H1 (cell line): ENCODE results near the gene GGCX. TPM values are rescaled to one million over a fixed set of nuclear protein-coding genes. Genes with fewer than 3 reads are reported as not detected.

Experiments used
- BRCA1 ChIP-seq: IDR thresholded peaks from 2 replicates; pipeline ENCODE4 v1.6.1; 2012; ENCODE audit warnings: low read depth, low read length, improper control_type of control experiment
- CBX8 ChIP-seq: fragments of 300-800, 300-1000 bp; sonication (generic); IDR thresholded peaks from 2 replicates; pipeline ENCODE4 v1.7.1; 2016; ENCODE audit warnings: low read depth, low read length, borderline replicate concordance
- FOSL1 ChIP-seq: IDR thresholded peaks from 2 replicates; pipeline ENCODE4 v1.6.1; 2011; ENCODE audit warnings: mild to moderate bottlenecking, low read depth, low read length, moderate library complexity; ENCODE audit not compliant: insufficient read depth
- HDAC6 ChIP-seq: IDR thresholded peaks from one replicate; pipeline ENCODE4 v1.7.1; 2012; ENCODE audit warnings: low read depth, mild to moderate bottlenecking, inconsistent platforms, low read length, moderate library complexity
- NANOG ChIP-seq: IDR thresholded peaks from 2 replicates; pipeline ENCODE4 v1.6.1; 2011; ENCODE audit warnings: low read length, low read depth, mild to moderate bottlenecking, inconsistent platforms; ENCODE audit not compliant: insufficient read depth, poor library complexity, severe bottlenecking
- NRF1 ChIP-seq: IDR thresholded peaks from 2 replicates; pipeline ENCODE4 v1.6.1; 2011; ENCODE audit warnings: mild to moderate bottlenecking, low read depth, low read length, improper control_type of control experiment
- RFX5 ChIP-seq: IDR thresholded peaks from 2 replicates; pipeline ENCODE4 v1.6.1; 2011; ENCODE audit warnings: low read depth, low read length, improper control_type of control experiment, borderline replicate concordance
- RXRA ChIP-seq: IDR thresholded peaks from 2 replicates; pipeline ENCODE4 v1.6.1; 2011; ENCODE audit warnings: low read depth, mild to moderate bottlenecking, low read length, moderate library complexity; ENCODE audit not compliant: insufficient read depth
- SP1 ChIP-seq: IDR thresholded peaks from 2 replicates; pipeline ENCODE4 v1.6.1; 2011; ENCODE audit warnings: low read depth, low read length
- TAF1 ChIP-seq: IDR thresholded peaks from 2 replicates; pipeline ENCODE4 v1.6.1; 2011; ENCODE audit warnings: mild to moderate bottlenecking, low read depth, low read length
- TAF7 ChIP-seq: optimal IDR thresholded peaks from 2 replicates; pipeline ENCODE3; 2011; ENCODE audit warnings: low read depth, mild to moderate bottlenecking, inconsistent platforms, low read length, moderate library complexity, borderline replicate concordance
- TBP ChIP-seq: IDR thresholded peaks from 2 replicates; pipeline ENCODE4 v1.6.1; 2011; ENCODE audit warnings: low read depth, low read length, improper control_type of control experiment
- polyA plus RNA-seq, 7 experiments: library from polyadenylated mRNA; depleted of rRNA in 3 of 7; stranded (reverse) in 5 of 7; unstranded in 2 of 7; fragments of >200 nt in 5 of 7; fragments of 200-250 nt in 2 of 7; gene quantifications; 1 replicate in 5 of 7; 2 replicates in 1 of 7; 4 replicates in 1 of 7; pipeline versions ENCODE4 v1.2.1 to v1.2.3, GENCODE V29; 2011 to 2013; ENCODE audit warnings: missing spikeins in 2 of 7, mixed read lengths in 2 of 7
- total RNA-seq: library from RNA; stranded (reverse); fragmentation: NEBNext Ultra II Directional; extraction: Animal tissue kit (Norgen Biotek cat#: 25700); gene quantifications from 2 replicates; pipeline ENCODE4 v1.2.1, GENCODE V29; 2021

Gene GGCX
- total and polyA plus RNA-seq, 2 of the 8 experiments (the other 6 are each of a cell fraction or from before 2014, with no cell fraction given): 29.4 to 33.8 TPM

- peak; percentile 95 for TF ChIP-seq TAF1
- no peak for TF ChIP-seq RXRA
- TF ChIP-seq SP1: peak; percentile 42; the same call in 1 of the 2 replicates
- TF ChIP-seq HDAC6: no peak
- TF ChIP-seq FOSL1: 0 out of 2 replicates have a peak, but pooled peaks have one; percentile 47
- peak; percentile 96 for TF ChIP-seq TBP
- TF ChIP-seq CBX8: no peak
- peak; percentile 97 for TF ChIP-seq TAF7
- no peak for TF ChIP-seq NANOG
- peak; percentile 11; the same call in 1 of the 2 replicates for TF ChIP-seq NRF1
- TF ChIP-seq BRCA1: peak; percentile 39; the same call in 1 of the 2 replicates
- no peak for TF ChIP-seq RFX5
Measured at GRCh38 chr2:85538507-85539360, 22.6 kb downstream of the GGCX start, which contains the start of gene MAT2A (continued).
